H9 (cell line): ENCODE data around the gene FAM162A. TPM values are rescaled to one million over a fixed set of nuclear protein-coding genes. Genes with fewer than 3 reads are reported as not detected.

Experiments used
- DNase-seq: peaks from one replicate; pipeline ENCODE4 v3.0.0-alpha.2; 2017
- H2AFZ ChIP-seq: one replicate; pipeline ENCODE4 v1.6.1; 2013; ENCODE audit warnings: mild to moderate bottlenecking, low read length, control low read depth, moderate library complexity
- H2AK5ac ChIP-seq: 2 replicates; pipeline ENCODE4 v1.6.1; 2013; ENCODE audit warnings: low read length, control low read depth, mixed read lengths; ENCODE audit not compliant: insufficient read length
- H2BK120ac ChIP-seq: one replicate; pipeline ENCODE4 v1.6.1; 2013; ENCODE audit warnings: low read depth, mild to moderate bottlenecking, low read length, control low read depth, inconsistent platforms; ENCODE audit not compliant: poor library complexity, severe bottlenecking
- H2BK12ac ChIP-seq: 2 replicates; pipeline ENCODE4 v1.6.1; 2013; ENCODE audit warnings: low read length, control low read depth, mixed read lengths, low read depth; ENCODE audit not compliant: insufficient read length
- H2BK15ac ChIP-seq: 2 replicates; pipeline ENCODE4 v1.6.1; 2013; ENCODE audit warnings: low read depth, low read length, control low read depth
- H2BK20ac ChIP-seq: one replicate; pipeline ENCODE4 v1.6.1; 2013; ENCODE audit warnings: low read depth, mild to moderate bottlenecking, low read length, control low read depth, inconsistent platforms; ENCODE audit not compliant: poor library complexity, severe bottlenecking
- H2BK5ac ChIP-seq: 2 replicates; pipeline ENCODE4 v1.6.1; 2013; ENCODE audit warnings: low read length, control low read depth, mixed read lengths; ENCODE audit not compliant: insufficient read length
- H3K14ac ChIP-seq: 2 replicates; pipeline ENCODE4 v1.6.1; 2013; ENCODE audit warnings: low read length, control low read depth; ENCODE audit not compliant: insufficient read depth
- H3K18ac ChIP-seq: 2 replicates; pipeline ENCODE4 v1.6.1; 2013; ENCODE audit warnings: low read depth, mild to moderate bottlenecking, mixed read lengths, low read length, control low read depth; ENCODE audit not compliant: insufficient read length
- H3K23ac ChIP-seq: 2 replicates; pipeline ENCODE4 v1.6.1; 2013; ENCODE audit warnings: low read length, control low read depth, mixed read lengths, low read depth; ENCODE audit not compliant: insufficient read length
- H3K23me2 ChIP-seq: 2 replicates; pipeline ENCODE4 v1.6.1; 2013; ENCODE audit warnings: low read depth, mild to moderate bottlenecking, mixed read lengths, low read length, control low read depth; ENCODE audit not compliant: insufficient read length, poor library complexity, severe bottlenecking
- H3K27ac ChIP-seq: 2 replicates; pipeline ENCODE4 v1.5.1; 2013; ENCODE audit warnings: low read length, control low read depth, mixed read lengths, low read depth; ENCODE audit not compliant: insufficient read length
- H3K27me3 ChIP-seq: 2 replicates; pipeline ENCODE4 v1.6.1; 2013; ENCODE audit warnings: low read length, control low read depth, inconsistent platforms; ENCODE audit not compliant: insufficient read depth
- H3K4ac ChIP-seq: 2 replicates; pipeline ENCODE4 v1.6.1; 2013; ENCODE audit warnings: low read depth, mild to moderate bottlenecking, control low read depth, inconsistent platforms, low read length, moderate library complexity
- H3K4me1 ChIP-seq: 2 replicates; pipeline ENCODE4 v1.6.1; 2013; ENCODE audit warnings: low read length, control low read depth, inconsistent platforms; ENCODE audit not compliant: insufficient read depth
- H3K4me2 ChIP-seq: 2 replicates; pipeline ENCODE4 v1.6.1; 2013; ENCODE audit warnings: low read length, control low read depth, mixed read lengths; ENCODE audit not compliant: insufficient read length, insufficient read depth
- H3K56ac ChIP-seq: 2 replicates; pipeline ENCODE4 v1.6.1; 2013; ENCODE audit warnings: low read depth, mild to moderate bottlenecking, mixed read lengths, low read length, control low read depth; ENCODE audit not compliant: insufficient read length
- H3K79me1 ChIP-seq: 2 replicates; pipeline ENCODE4 v1.6.1; 2013; ENCODE audit warnings: low read depth, mild to moderate bottlenecking, moderate library complexity, low read length, control low read depth, inconsistent platforms; ENCODE audit not compliant: insufficient read depth, poor library complexity, severe bottlenecking
- H3K79me2 ChIP-seq: 2 replicates; pipeline ENCODE4 v1.6.1; 2013; ENCODE audit warnings: low read length, control low read depth, inconsistent platforms; ENCODE audit not compliant: insufficient read depth
- H3K9ac ChIP-seq: 2 replicates; pipeline ENCODE4 v1.6.1; 2013; ENCODE audit warnings: low read length, control low read depth, mixed read lengths; ENCODE audit not compliant: insufficient read length; ENCODE audit errors: extremely low read depth
- H3K9me3 ChIP-seq: one replicate; pipeline ENCODE4 v1.6.1; 2013; ENCODE audit warnings: low read depth, low read length, inconsistent platforms; ENCODE audit not compliant: control insufficient read depth
- H3T11ph ChIP-seq: one replicate; pipeline ENCODE4 v1.6.1; 2013; ENCODE audit warnings: mild to moderate bottlenecking, low read length, control low read depth, inconsistent platforms
- H4K20me1 ChIP-seq: one replicate; pipeline ENCODE4 v1.6.1; 2013; ENCODE audit not compliant: control insufficient read depth, insufficient read length, insufficient read depth
- H4K5ac ChIP-seq: 2 replicates; pipeline ENCODE4 v1.6.1; 2013; ENCODE audit warnings: low read depth, mild to moderate bottlenecking, mixed read lengths, low read length, control low read depth; ENCODE audit not compliant: insufficient read length
- H4K8ac ChIP-seq: replicated peaks from 2 replicates; pipeline ENCODE4 v1.6.1; 2013; ENCODE audit warnings: low read length, control low read depth, mixed read lengths, low read depth; ENCODE audit not compliant: insufficient read length
- H4K91ac ChIP-seq: 2 replicates; pipeline ENCODE4 v1.6.1; 2013; ENCODE audit warnings: low read depth, mild to moderate bottlenecking, moderate library complexity, mixed read lengths, low read length, control low read depth; ENCODE audit not compliant: insufficient read length
- H3K27ac Mint-ChIP-seq, 3 experiments: 2 replicates in 2 of 3; 3 replicates in 1 of 3; pipeline ENCODE4 v1.8.0; 2020 to 2021; ENCODE audit warnings: mixed read lengths in 3 of 3, mild to moderate bottlenecking in 1 of 3, moderate library complexity in 1 of 3
- H3K27me3 Mint-ChIP-seq: 2 replicates; pipeline ENCODE4 v1.8.0; 2021; ENCODE audit warnings: low read depth, mild to moderate bottlenecking, moderate library complexity, mixed read lengths
- H3K36me3 Mint-ChIP-seq, 3 experiments: 2 replicates in 2 of 3; 3 replicates in 1 of 3; pipeline ENCODE4 v1.8.0; 2020 to 2021; ENCODE audit warnings: low read depth in 3 of 3, mixed read lengths in 3 of 3; ENCODE audit not compliant: insufficient read depth in 1 of 3
- H3K4me1 Mint-ChIP-seq, 2 experiments: 2 replicates each; pipeline ENCODE4 v1.8.0; 2020; ENCODE audit warnings: mixed read lengths in 2 of 2
- H3K4me3 Mint-ChIP-seq, 2 experiments: 2 replicates in 1 of 2; 3 replicates in 1 of 2; pipeline ENCODE4 v1.8.0; 2020 to 2021; ENCODE audit warnings: mild to moderate bottlenecking in 2 of 2, mixed read lengths in 2 of 2, moderate library complexity in 1 of 2
- H3K9me3 Mint-ChIP-seq, 2 experiments: 2 replicates in 1 of 2; 3 replicates in 1 of 2; pipeline ENCODE4 v1.8.0; 2020; ENCODE audit warnings: mild to moderate bottlenecking in 2 of 2, mixed read lengths in 2 of 2, moderate library complexity in 1 of 2
- CTCF ChIP-seq: fragments of 200-600 bp; sonication (generic); conservative IDR thresholded peaks from 3 replicates; pipeline ENCODE4 v1.8.0; 2021; ENCODE audit warnings: antibody characterized with exemption, mild to moderate bottlenecking
- WGBS: extraction: QIAGEN DNeasy Blood & Tissue Kit; methylation state at CpG from one replicate; pipeline ENCODE4 v1.1.7; 2013; ENCODE audit warnings: missing lambda C conversion rate, low lambda C conversion rate, mixed read lengths; ENCODE audit not compliant: insufficient read length; ENCODE audit errors: extremely low coverage; 5-methylcytosine and 5-hydroxymethylcytosine counted together
- total RNA-seq: library from RNA; stranded (reverse); gene quantifications from 2 replicates; pipeline ENCODE4 v1.2.1, GENCODE V29; 2021

FAM162A gene
- total RNA-seq, 1 experiment from 2014 or later: 78.5 TPM

GRCh38 chr3:122392868-122393844 lies 9.2 kb downstream of the FAM162A start:
- H3K27me3 Mint-ChIP-seq: no peaks in the 10 kb centered on the region
- Histone ChIP-seq H2BK15ac (no peak overlapping the region), H3K56ac (no peak overlapping the region), H3K27me3 (no peaks in the 10 kb centered on the region), H2BK5ac (no peak overlapping the region), H2AFZ (no peak overlapping the region), H2BK120ac (no peak overlapping the region), H3K4me2 (no peak overlapping the region), H4K8ac (no peak overlapping the region), H3K4ac (no peak overlapping the region), H3K27ac (no peak overlapping the region), H4K91ac (no peak overlapping the region), H2BK20ac (no peak overlapping the region), H3T11ph (no peak overlapping the region), H3K79me1 (no peaks in the 10 kb centered on the region), H3K9ac (no peak overlapping the region), H4K5ac (no peak overlapping the region), H3K14ac (no peak overlapping the region), H3K79me2 (no peaks in the 10 kb centered on the region; the same call in 1 of the 2 replicates), H4K20me1 (no peaks in the 10 kb centered on the region), H3K4me1 (no peaks in the 10 kb centered on the region), H3K23ac (no peak overlapping the region), H2AK5ac (no peak overlapping the region), H3K9me3 (no peaks in the 10 kb centered on the region), H2BK12ac (no peak overlapping the region), H3K18ac (no peak overlapping the region), H3K23me2 (no peaks in the 10 kb centered on the region)
- peak; percentile 81 for TF ChIP-seq CTCF
- no peak overlapping the region for H3K4me3 Mint-ChIP-seq
- no peaks in the 10 kb centered on the region for H3K9me3 Mint-ChIP-seq
- WGBS: no CpG with 5 or more reads among the region's 2 CpGs
- no peak overlapping the region; a peak in 1 of 7 replicates for H3K27ac Mint-ChIP-seq
- H3K4me1 Mint-ChIP-seq: peaks cover 0 to 8% of the 10 kb centered on the region in 2 experiments; a peak in 2 of 4 replicates
- no peak for DNase-seq
- peaks cover 0 to 10% (median 4%) of the 10 kb centered on the region in 3 experiments; a peak in 3 of 7 replicates for H3K36me3 Mint-ChIP-seq
